HepG2 (cell line): ENCODE measurements around the gene PDZRN4. TPM values are rescaled to one million over a fixed set of nuclear protein-coding genes. Genes with fewer than 3 reads are reported as not detected.

Experiments used
- ATAC-seq: fragments of 200-7000 bp; cut with Tn5 transposase; 3 replicates; pipeline ENCODE4 v1.9.1; 2020; ENCODE audit warnings: mild to moderate bottlenecking, moderate library complexity
- BruUV-seq: library from RNA; stranded (reverse); fragments of 400-500 nt; replicated peaks from 2 replicates; lab custom pipeline; 2021; lab: Mats Ljungman, UMichigan
- CTCF ChIA-PET: fragments of 300-600 bp; formaldehyde crosslinking; extraction: SDS; loops from one replicate; lab custom pipeline; 2021; ENCODE audit warnings: low total read pairs, inconsistent platforms, low intra/inter-chr PET ratio; lab: Yijun Ruan, JAX
- POLR2A ChIA-PET: fragments of 350-600 bp; sonication (Branson Sonifier 250); formaldehyde crosslinking; loops from one replicate; lab custom pipeline; 2020; ENCODE audit warnings: antibody characterized with exemption, inconsistent platforms; lab: Yijun Ruan, JAX
- DNase-seq: peaks from one replicate; pipeline ENCODE4 v3.0.0-alpha.2; 2015; ENCODE audit warnings: low spot score
- FAIRE-seq: peaks from 3 replicates; lab custom pipeline; 2011; peaks lifted over from hg19 to GRCh38; lab: Jason Lieb, UNC
- H2AFZ ChIP-seq: one replicate; pipeline ENCODE4 v1.6.1; 2011; ENCODE audit warnings: low read length, inconsistent platforms
- H3K27ac ChIP-seq: fragments of 300-600 bp; 3 replicates; pipeline ENCODE4 v1.8.0; 2011; ENCODE audit warnings: mixed run types, mild to moderate bottlenecking, mixed read lengths, low read length, inconsistent platforms; ENCODE audit not compliant: insufficient read depth; ENCODE audit errors: extremely low read length
- H3K27me3 ChIP-seq, 2 experiments: fragments of 200-600 bp in 1 of 2; 2 replicates in 1 of 2; 3 replicates in 1 of 2; pipeline versions ENCODE4 v1.6.0 to v1.8.0; 2011; ENCODE audit warnings: low read length in 2 of 2, mild to moderate bottlenecking in 2 of 2, moderate library complexity in 2 of 2, inconsistent platforms in 1 of 2; ENCODE audit not compliant: insufficient read depth in 2 of 2, control insufficient read depth in 1 of 2
- H3K36me3 ChIP-seq, 2 experiments: fragments of 200-600 bp in 1 of 2; replicated peaks in 1 of 2; 2 replicates in 1 of 2; 3 replicates in 1 of 2; pipeline versions ENCODE4 v1.5.1 to v1.8.0; 2011; ENCODE audit warnings: low read length in 2 of 2, inconsistent platforms in 1 of 2; ENCODE audit not compliant: insufficient read depth in 2 of 2, control insufficient read depth in 1 of 2
- H3K4me1 ChIP-seq: 2 replicates; pipeline ENCODE4 v1.5.1; 2012; ENCODE audit warnings: low read length, inconsistent platforms; ENCODE audit not compliant: insufficient read depth
- H3K4me2 ChIP-seq: 2 replicates; pipeline ENCODE4 v1.6.0; 2011; ENCODE audit warnings: low read depth, low read length, inconsistent platforms
- H3K4me3 ChIP-seq, 3 experiments: fragments of 200-600 bp in 1 of 3; sonication (generic), shearing (Covaris generic) in 1 of 3; replicated peaks in 1 of 3; 2 replicates each; pipeline ENCODE4 v1.5.1; 2011 to 2016; ENCODE audit warnings: low read length in 3 of 3, inconsistent platforms in 2 of 3, low read depth in 2 of 3, mild to moderate bottlenecking in 2 of 3, control low read depth in 1 of 3, mixed read lengths in 1 of 3; ENCODE audit not compliant: insufficient read depth in 1 of 3
- H3K79me2 ChIP-seq: one replicate; pipeline ENCODE4 v1.6.1; 2011; ENCODE audit warnings: low read length, inconsistent platforms; ENCODE audit not compliant: insufficient read depth
- H3K9ac ChIP-seq: 2 replicates; pipeline ENCODE4 v1.6.0; 2011; ENCODE audit warnings: mild to moderate bottlenecking, low read depth, low read length, inconsistent platforms; ENCODE audit not compliant: insufficient read depth
- H3K9me3 ChIP-seq: 2 replicates; pipeline ENCODE4 v1.5.1; 2012; ENCODE audit warnings: mild to moderate bottlenecking, low read length
- H4K20me1 ChIP-seq: 2 replicates; pipeline ENCODE4 v1.6.0; 2011; ENCODE audit warnings: inconsistent platforms, mild to moderate bottlenecking, low read length, moderate library complexity; ENCODE audit not compliant: insufficient read depth
- ERF ChIP-seq: IDR thresholded peaks from 2 replicates; pipeline ENCODE4 v1.6.1; 2018; ENCODE audit warnings: missing biosample characterization, missing genetic modification reagents
- LRRFIP1 ChIP-seq: sonication (generic); formaldehyde crosslinking; conservative IDR thresholded peaks from 2 replicates; pipeline ENCODE4 v1.4.0; 2020; ENCODE audit warnings: missing genetic modification reagents
- NR2F1 ChIP-seq, 2 experiments: fragments of 450-650 bp in 1 of 2; formaldehyde crosslinking in 1 of 2; IDR thresholded peaks; 2 replicates each; pipeline versions ENCODE4 v1.5.0 to v1.6.1; 2016 to 2020; ENCODE audit warnings: mild to moderate bottlenecking in 1 of 2, missing compliant biosample characterization in 1 of 2, missing genetic modification reagents in 1 of 2, moderate library complexity in 1 of 2
- TBX3 ChIP-seq: fragments of 450-650 bp; IDR thresholded peaks from 2 replicates; pipeline ENCODE4 v1.6.1; 2017; ENCODE audit warnings: antibody characterized with exemption, mild to moderate bottlenecking, inconsistent platforms, borderline replicate concordance
- ZC3H13 ChIP-seq: sonication (generic); formaldehyde crosslinking; IDR thresholded peaks from 2 replicates; pipeline ENCODE4 v1.8.1; 2023; ENCODE audit warnings: mild to moderate bottlenecking, missing genetic modification reagents, moderate library complexity
- ZNF407 ChIP-seq: sonication (generic); formaldehyde crosslinking; IDR thresholded peaks from one replicate; pipeline ENCODE4 v1.5.1; 2020; ENCODE audit warnings: mild to moderate bottlenecking, missing genetic modification reagents; ENCODE audit errors: not compliant biosample characterization
- WGBS: methylation state at CpG from one replicate; pipeline ENCODE4 v1.1.6; 2017; ENCODE audit warnings: low lambda C conversion rate; 5-methylcytosine and 5-hydroxymethylcytosine counted together
- in situ Hi-C: cut with HindIII; loops from 2 replicates; pipeline ENCODE4 v1.10.0; 2017; ENCODE audit warnings: low pct_unique_long_range_greater_than_20kb; ENCODE audit not compliant: extremely low pct_ligation_motif_present
- intact Hi-C: fragments of 100-400 bp; cut with micrococcal nuclease; formaldehyde crosslinking; loops from one replicate; pipeline ENCODE4 v1.10.0; 2022; ENCODE audit not compliant: unreplicated experiment
- polyA plus RNA-seq, 8 experiments: library from polyadenylated mRNA; depleted of rRNA in 3 of 8; stranded (reverse) in 7 of 8; unstranded in 1 of 8; fragments of >200 nt; fragmentation: Illumina TruSeq in 4 of 8; extraction: Trizol in 4 of 8; gene quantifications; 2 replicates each; pipeline versions ENCODE4 v1.2.1 to v1.2.3, GENCODE V29; 2011 to 2016; ENCODE audit warnings: low read depth in 4 of 8, missing spikeins in 1 of 8, mixed read lengths in 1 of 8; ENCODE audit not compliant: insufficient read depth in 1 of 8
- total RNA-seq, 5 experiments: library from RNA; depleted of rRNA; stranded (reverse); fragments of >200 nt; fragmentation: Illumina TruSeq; extraction: Trizol; gene quantifications; 2 replicates each; pipeline ENCODE4 v1.2.3, GENCODE V29; 2016; ENCODE audit warnings: low read depth in 1 of 5

The PDZRN4 gene
- total and polyA plus RNA-seq, 2 of the 13 experiments (the other 11 are each of a cell fraction or from before 2014, with no cell fraction given): not detected

GRCh38 chr12:41585784-41586183 lies 397.7 kb downstream of the PDZRN4 start:
- no peaks in the 10 kb centered on the region for H3K4me1 ChIP-seq
- no peak for FAIRE-seq
- no peak overlapping the region for H3K4me2 ChIP-seq
- H3K9ac ChIP-seq: no peak overlapping the region
- in situ Hi-C loops: no loop called here
- no peak overlapping the region for H3K4me3 ChIP-seq
- no peak for ATAC-seq
- POLR2A ChIA-PET: no interaction called here
- no peaks in the 10 kb centered on the region for H3K9me3 ChIP-seq
- 32% methylated on average over 3 of the region's 3 CpGs for whole genome bisulfite sequencing
- no peaks in the 10 kb centered on the region for H4K20me1 ChIP-seq
- intact Hi-C loops: no loop called here
- CTCF ChIA-PET: no interaction called here
- H3K36me3 ChIP-seq: no peaks in the 10 kb centered on the region
- no peak overlapping the region for H2AFZ ChIP-seq
- no peaks in the 10 kb centered on the region for H3K79me2 ChIP-seq
- no peaks in the 10 kb centered on the region for H3K27me3 ChIP-seq
- BruUV-seq: no TSS peak
- no peak for DNase-seq
- TF ChIP-seq ZC3H13: no peak
- H3K27ac ChIP-seq: no peak overlapping the region

DNA sequence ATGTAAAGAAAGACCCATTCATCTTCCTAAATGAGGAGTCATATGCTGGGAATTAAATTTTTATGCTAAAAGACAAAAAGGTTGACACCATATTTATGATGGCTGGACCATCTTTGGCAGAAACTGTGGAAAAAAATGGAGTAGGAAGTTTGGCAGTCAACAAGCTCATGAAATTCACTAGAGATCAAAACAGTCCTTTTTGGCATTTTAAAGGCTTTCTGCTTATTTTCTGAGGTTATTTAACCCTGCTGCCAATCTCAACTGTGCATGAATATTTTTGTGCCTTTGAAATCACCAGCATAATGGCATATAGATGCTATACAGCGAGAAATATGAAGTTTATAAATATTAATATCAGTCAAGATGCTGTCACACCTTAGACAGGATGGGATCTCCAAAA lies 399.5 kb downstream of the PDZRN4 start:
- H3K4me1 ChIP-seq: no peaks in the 10 kb centered on the region
- no peaks in the 10 kb centered on the region for H3K36me3 ChIP-seq
- no peaks in the 10 kb centered on the region for H3K79me2 ChIP-seq
- intact Hi-C loops: no loop called here
- FAIRE-seq (no peak), ATAC-seq (no peak), DNase-seq (no peak)
- H3K4me2 ChIP-seq: no peak overlapping the region
- CTCF ChIA-PET: no interaction called here
- no TSS peak for BruUV-seq
- TF ChIP-seq TBX3 (no peak), ZNF407 (no peak), ERF (no peak), NR2F1 (CRISPR knock-in tag; IDR thresholded peaks at IDR 0.05) (no peak), LRRFIP1 (CRISPR knock-in tag) (no peak)
- no peaks in the 10 kb centered on the region for H3K27me3 ChIP-seq
- H3K27ac ChIP-seq: no peak overlapping the region
- no peak overlapping the region for H3K4me3 ChIP-seq
- POLR2A ChIA-PET: no interaction called here
- no peak overlapping the region for H2AFZ ChIP-seq
- H4K20me1 ChIP-seq: no peaks in the 10 kb centered on the region
- H3K9ac ChIP-seq: no peak overlapping the region
- H3K9me3 ChIP-seq: no peaks in the 10 kb centered on the region
- in situ Hi-C loops: no loop called here
- 0% methylated on average over 1 of the region's 1 CpG for WGBS
